SHP77 (cell line): ENCODE measurements around the gene C5orf47.

Source experiments
- DNase-seq, 2 experiments: peaks; one replicate each; lab custom pipeline; 2025; lab: John Stamatoyannopoulos, UW

The C5orf47 gene

GRCh38 chr5:173970878-173971650 lies 17.9 kb upstream of the C5orf47 start:
- DNase-seq: no peak

- DNase-seq: no peak
These were observed 17.2 kb upstream of the C5orf47 start for GRCh38 chr5:173971681-173972345.

GRCh38 chr5:173972607-173972924 lies 16.4 kb upstream of the C5orf47 start:
- no peak for DNase-seq

- DNase-seq: peak; percentile 59 to 81
These were observed 15.9 kb upstream of the C5orf47 start for GRCh38 chr5:173972925-173973615.

GRCh38 chr5:173973616-173973969 lies 15.4 kb upstream of the C5orf47 start:
- no peak for DNase-seq

GRCh38 chr5:173974688-173975239 lies 14.2 kb upstream of the C5orf47 start:
- DNase-seq: no peak

- no peak for DNase-seq
These were observed 7.7 kb upstream of the C5orf47 start for GRCh38 chr5:173981185-173981761.

GRCh38 chr5:173984218-173984617 lies 4.8 kb upstream of the C5orf47 start:
- DNase-seq: peak; percentile 35 to 41

- peak; percentile 32 to 52 for DNase-seq
These were observed 587 bp downstream of the C5orf47 start for GRCh38 chr5:173989432-173990082.

GRCh38 chr5:173997331-173997730 lies 8.4 kb downstream of the C5orf47 start:
- no peak for DNase-seq

- DNase-seq: no peak
These were observed 9.6 kb downstream of the C5orf47 start for GRCh38 chr5:173998531-173998930.

- DNase-seq: no peak
These were observed 11.1 kb downstream of the C5orf47 start for GRCh38 chr5:174000076-174000475.

- no peak for DNase-seq
These were observed 14.8 kb downstream of the C5orf47 start for GRCh38 chr5:174003795-174004194.

GRCh38 chr5:174008922-174009321 lies 20.0 kb downstream of the C5orf47 start:
- no peak for DNase-seq

GRCh38 chr5:174010365-174010764 lies 21.4 kb downstream of the C5orf47 start:
- no peak for DNase-seq

GRCh38 chr5:174011441-174011840 lies 22.5 kb downstream of the C5orf47 start:
- DNase-seq: no peak

GRCh38 chr5:174020069-174020927 lies 31.3 kb downstream of the C5orf47 start:
- peak; percentile 56 to 66 for DNase-seq

- DNase-seq: no peak
These were observed 31.9 kb downstream of the C5orf47 start for GRCh38 chr5:174020928-174021304.

GRCh38 chr5:174022384-174023095 lies 33.6 kb downstream of the C5orf47 start:
- no peak for DNase-seq

GRCh38 chr5:174030286-174030685 lies 41.3 kb downstream of the C5orf47 start:
- DNase-seq: no peak
